ENCODE data around the gene TMEM101. TPM values are rescaled to one million over a fixed set of nuclear protein-coding genes. Genes with fewer than 3 reads are reported as not detected.

TMEM101 gene
- polyA plus RNA-seq, 1 donor (not counting 4 experiments of a cell fraction or from before 2014, with no cell fraction given) = 20.1 TPM

DNA sequence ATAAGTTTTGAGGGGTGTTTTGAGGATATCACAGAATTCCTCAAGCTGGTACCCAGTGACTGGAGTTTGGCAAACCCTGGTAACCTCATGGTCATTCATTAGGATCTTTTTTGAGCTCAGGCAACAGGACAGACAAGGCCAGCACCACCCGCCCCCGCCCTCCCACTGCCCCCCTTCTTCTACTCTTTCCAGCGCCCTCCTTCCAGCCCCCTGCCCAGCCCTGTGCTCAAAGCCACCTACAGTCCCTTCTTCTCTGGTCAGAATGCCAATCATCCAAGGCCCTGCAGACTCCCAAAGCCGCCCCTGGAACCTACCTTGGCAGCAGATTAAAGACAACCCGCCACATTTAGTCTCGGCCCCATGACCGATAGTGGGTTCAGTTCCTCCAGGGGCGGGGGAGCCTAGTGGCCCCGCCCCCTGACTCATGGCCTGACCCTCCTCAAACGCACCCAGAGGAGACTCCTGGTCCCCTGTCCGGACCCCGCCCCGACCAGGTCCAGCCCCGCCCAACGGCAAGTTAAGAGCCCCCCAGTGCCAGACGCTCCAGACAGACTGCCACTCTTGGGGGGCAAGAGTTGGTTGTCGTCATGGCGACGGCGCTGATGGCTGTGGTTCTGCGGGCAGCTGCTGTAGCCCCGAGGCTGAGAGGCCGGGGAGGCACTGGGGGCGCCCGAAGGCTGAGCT lies 10.5 kb downstream of the TMEM101 start, which contains the start of gene NAGS:
NAGS (plus strand) TSS at position 546 of the 684 bp plus-strand sequence; CDS start at position 588, 42 bp downstream.
- TF ChIP-seq, protein P1, sequence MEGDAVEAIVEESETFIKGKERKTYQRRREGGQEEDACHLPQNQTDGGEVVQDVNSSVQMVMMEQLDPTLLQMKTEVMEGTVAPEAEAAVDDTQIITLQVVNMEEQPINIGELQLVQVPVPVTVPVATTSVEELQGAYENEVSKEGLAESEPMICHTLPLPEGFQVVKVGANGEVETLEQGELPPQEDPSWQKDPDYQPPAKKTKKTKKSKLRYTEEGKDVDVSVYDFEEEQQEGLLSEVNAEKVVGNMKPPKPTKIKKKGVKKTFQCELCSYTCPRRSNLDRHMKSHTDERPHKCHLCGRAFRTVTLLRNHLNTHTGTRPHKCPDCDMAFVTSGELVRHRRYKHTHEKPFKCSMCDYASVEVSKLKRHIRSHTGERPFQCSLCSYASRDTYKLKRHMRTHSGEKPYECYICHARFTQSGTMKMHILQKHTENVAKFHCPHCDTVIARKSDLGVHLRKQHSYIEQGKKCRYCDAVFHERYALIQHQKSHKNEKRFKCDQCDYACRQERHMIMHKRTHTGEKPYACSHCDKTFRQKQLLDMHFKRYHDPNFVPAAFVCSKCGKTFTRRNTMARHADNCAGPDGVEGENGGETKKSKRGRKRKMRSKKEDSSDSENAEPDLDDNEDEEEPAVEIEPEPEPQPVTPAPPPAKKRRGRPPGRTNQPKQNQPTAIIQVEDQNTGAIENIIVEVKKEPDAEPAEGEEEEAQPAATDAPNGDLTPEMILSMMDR (optimal IDR thresholded peaks at IDR 0.05 in 1 of 3, IDR thresholded peaks at IDR 0.05 in 1 of 3, conservative IDR thresholded peaks at IDR 0.05 in 1 of 3; ENCODE audit: extremely low read depth in 1 of 3, insufficient read depth in 2 of 3, low read length in 3 of 3) = no peak
- TF ChIP-seq EZH2 (IDR thresholded peaks at IDR 0.05; ENCODE audit: low read length) = no peak
- peak within 1 kb of the TSS; percentile 18 for H3K27ac ChIP-seq (ENCODE audit: control insufficient read depth, insufficient read depth, low read length)
- FAIRE-seq (no peak), DNase-seq (ENCODE audit: low read depth, low spot score) (no peak)
- peaks cover 35% of the 10 kb centered on the region for H3K4me1 ChIP-seq (ENCODE audit: control insufficient read depth, extremely low read depth, insufficient read depth, low read length)
- H3K9ac ChIP-seq (ENCODE audit: control insufficient read depth, extremely low read depth, insufficient read depth, low read length) = peak within 1 kb of the TSS; percentile 74
- no peaks in the 10 kb centered on the region for H3K9me1 ChIP-seq (ENCODE audit: control insufficient read depth, extremely low read depth, insufficient read depth, low read length)
- peak within 1 kb of the TSS; percentile 32 to 63 (median 53) for H3K4me3 ChIP-seq (ENCODE audit: control insufficient read depth in 2 of 3, extremely low read depth in 1 of 3, insufficient read depth in 2 of 3, low read depth in 1 of 3, low read length in 3 of 3)
- H2AFZ ChIP-seq (ENCODE audit: control insufficient read depth, low read length) = peak within 1 kb of the TSS; percentile 56
- H3K27me3 ChIP-seq (ENCODE audit: control insufficient read depth, extremely low read depth, insufficient read depth, low read length) = no peaks in the 10 kb centered on the region
- H3K4me2 ChIP-seq (ENCODE audit: control insufficient read depth, extremely low read depth, insufficient read depth, low read depth, low read length) = peak within 1 kb of the TSS; percentile 94
- dilution Hi-C loops (cut with MboI; ENCODE audit: extremely low pct_ligation_motif_present, low sequenced_read_pairs) = no loop called here
- no peaks in the 10 kb centered on the region for H3K36me3 ChIP-seq (ENCODE audit: control insufficient read depth in 2 of 2, extremely low read depth in 1 of 2, insufficient read depth in 2 of 2, low read length in 2 of 2)
- no peaks in the 10 kb centered on the region for H3K79me2 ChIP-seq (ENCODE audit: control insufficient read depth, insufficient read depth, low read length)
- no peaks in the 10 kb centered on the region for H3K9me3 ChIP-seq (ENCODE audit: control insufficient read depth, low read depth, low read length)
- H4K20me1 ChIP-seq (ENCODE audit: control insufficient read depth, extremely low read depth, insufficient read depth, low read length) = no peaks in the 10 kb centered on the region

DNA sequence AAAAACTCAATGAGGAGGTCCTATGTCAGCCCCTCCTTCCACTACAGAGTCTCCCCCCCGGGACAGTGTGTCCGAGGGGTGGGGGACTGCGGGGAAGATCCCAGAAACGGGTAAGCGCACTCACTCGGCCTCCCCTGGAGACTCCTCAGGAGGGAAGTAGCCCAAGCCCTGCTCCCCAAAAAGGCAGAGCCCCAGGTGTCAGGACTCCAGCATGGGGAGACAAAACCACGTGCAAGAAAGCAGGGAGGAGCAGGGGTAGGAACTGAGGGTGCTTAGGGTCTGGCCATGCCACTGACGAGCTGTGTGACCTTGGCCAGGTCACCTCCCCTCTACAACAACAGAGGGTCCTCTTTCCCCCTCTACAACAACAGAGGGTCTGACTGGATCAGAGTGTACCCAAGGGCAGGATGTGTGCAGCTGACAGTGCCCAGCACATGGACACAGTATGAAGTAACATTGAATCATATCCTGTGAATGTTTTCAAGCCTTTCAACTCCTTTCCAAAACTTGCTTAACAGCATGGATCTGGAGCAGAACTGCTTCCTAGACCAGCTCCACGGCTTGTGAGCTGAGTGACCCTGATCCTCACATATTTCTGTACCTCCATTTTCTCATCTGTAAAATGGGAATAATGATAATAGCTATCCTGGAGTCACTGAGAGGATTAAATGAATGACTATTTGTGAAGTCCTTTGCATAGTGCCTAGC lies 12.5 kb downstream of the TMEM101 start:
- TF ChIP-seq, protein P1 (optimal IDR thresholded peaks at IDR 0.05 in 1 of 3, IDR thresholded peaks at IDR 0.05 in 1 of 3, conservative IDR thresholded peaks at IDR 0.05 in 1 of 3; ENCODE audit: extremely low read depth in 1 of 3, insufficient read depth in 2 of 3, low read length in 3 of 3) = no peak
- no peak for TF ChIP-seq EZH2 (IDR thresholded peaks at IDR 0.05; ENCODE audit: low read length)
- Histone ChIP-seq H3K27ac (ENCODE audit: control insufficient read depth, insufficient read depth, low read length) (peak overlapping the region; percentile 44), H3K4me2 (ENCODE audit: control insufficient read depth, extremely low read depth, insufficient read depth, low read depth, low read length) (no peak overlapping the region), H3K36me3 (ENCODE audit: control insufficient read depth in 2 of 2, extremely low read depth in 1 of 2, insufficient read depth in 2 of 2, low read length in 2 of 2) (no peaks in the 10 kb centered on the region), H3K27me3 (ENCODE audit: control insufficient read depth, extremely low read depth, insufficient read depth, low read length) (no peaks in the 10 kb centered on the region), H3K9me3 (ENCODE audit: control insufficient read depth, low read depth, low read length) (no peaks in the 10 kb centered on the region), H3K9me1 (ENCODE audit: control insufficient read depth, extremely low read depth, insufficient read depth, low read length) (no peaks in the 10 kb centered on the region), H4K20me1 (ENCODE audit: control insufficient read depth, extremely low read depth, insufficient read depth, low read length) (no peaks in the 10 kb centered on the region), H2AFZ (ENCODE audit: control insufficient read depth, low read length) (no peak overlapping the region), H3K4me3 (ENCODE audit: control insufficient read depth in 2 of 3, extremely low read depth in 1 of 3, insufficient read depth in 2 of 3, low read depth in 1 of 3, low read length in 3 of 3) (no peak overlapping the region), H3K9ac (ENCODE audit: control insufficient read depth, extremely low read depth, insufficient read depth, low read length) (no peak overlapping the region), H3K79me2 (ENCODE audit: control insufficient read depth, insufficient read depth, low read length) (no peaks in the 10 kb centered on the region), H3K4me1 (ENCODE audit: control insufficient read depth, extremely low read depth, insufficient read depth, low read length) (peaks cover 28% of the 10 kb centered on the region)
- DNase-seq (ENCODE audit: low read depth, low spot score) = no peak
- dilution Hi-C loops (cut with MboI; ENCODE audit: extremely low pct_ligation_motif_present, low sequenced_read_pairs) = no loop called here
- FAIRE-seq = peak; percentile 93
